PC-9 (cell line): ENCODE measurements around the gene UNC5C. TPM values are rescaled to one million over a fixed set of nuclear protein-coding genes. Genes with fewer than 3 reads are reported as not detected.

ENCODE experiments used
- BruUV-seq: library from RNA; stranded (reverse); fragments of 400-500 nt; replicated peaks from 2 replicates; lab custom pipeline; 2021; lab: Mats Ljungman, UMichigan
- CTCF ChIA-PET: fragments of 300-600 bp; sonication (Branson Sonifier 250); formaldehyde crosslinking; loops from one replicate; lab custom pipeline; 2022; ENCODE audit warnings: antibody characterized with exemption; lab: Charles Lee
- POLR2A ChIA-PET: fragments of 300-600 bp; sonication (Branson Sonifier 250); formaldehyde crosslinking; loops from one replicate; lab custom pipeline; 2022; ENCODE audit warnings: antibody characterized with exemption; ENCODE audit not compliant: unreplicated experiment; lab: Charles Lee
- DNase-seq, 2 experiments: peaks; one replicate each; pipeline versions ENCODE4 v3.0.0 to v3.0.0-alpha.2; 2015 to 2022; ENCODE audit warnings: mixed read lengths in 1 of 2
- H2AFZ ChIP-seq: fragments of 200-600 bp; sonication (generic); 2 replicates; pipeline ENCODE4 v1.8.1; 2017; ENCODE audit warnings: antibody characterized with exemption
- H3F3A ChIP-seq: fragments of 200-600 bp; sonication (generic); 2 replicates; pipeline ENCODE4 v1.8.1; 2017; ENCODE audit warnings: antibody characterized with exemption, mild to moderate bottlenecking, low read depth; ENCODE audit not compliant: insufficient read depth
- H3K27ac ChIP-seq: fragments of 200-600 bp; sonication (generic); 2 replicates; pipeline ENCODE4 v1.6.1; 2016; ENCODE audit warnings: mixed run types
- H3K27me3 ChIP-seq: fragments of 200-600 bp; sonication (generic); 2 replicates; pipeline ENCODE4 v1.6.1; 2016; ENCODE audit warnings: low read depth, mixed run types; ENCODE audit not compliant: insufficient read depth
- H3K36me3 ChIP-seq: fragments of 200-600 bp; sonication (generic); 2 replicates; pipeline ENCODE4 v1.6.1; 2016; ENCODE audit warnings: low read depth, mixed run types
- H3K4me1 ChIP-seq: fragments of 200-600 bp; sonication (generic); replicated peaks from 2 replicates; pipeline ENCODE4 v1.6.1; 2016; ENCODE audit warnings: mixed run types; ENCODE audit not compliant: insufficient read depth
- H3K4me2 ChIP-seq: fragments of 200-600 bp; sonication (generic); 2 replicates; pipeline ENCODE4 v1.6.1; 2017; ENCODE audit warnings: mixed run types
- H3K4me3 ChIP-seq: fragments of 200-600 bp; sonication (generic); 2 replicates; pipeline ENCODE4 v1.6.1; 2016; ENCODE audit warnings: mixed run types
- H3K79me2 ChIP-seq: fragments of 200-600 bp; sonication (generic); 2 replicates; pipeline ENCODE4 v1.6.1; 2017; ENCODE audit warnings: low read depth, mixed run types
- H3K9me2 ChIP-seq: fragments of 200-600 bp; sonication (generic); 2 replicates; pipeline ENCODE4 v1.8.1; 2017; ENCODE audit warnings: mild to moderate bottlenecking; ENCODE audit not compliant: insufficient read depth
- H3K9me3 ChIP-seq: fragments of 200-600 bp; sonication (generic); 2 replicates; pipeline ENCODE4 v1.8.1; 2016; ENCODE audit warnings: low read depth; ENCODE audit not compliant: insufficient read depth
- H4K20me1 ChIP-seq: fragments of 200-600 bp; sonication (generic); 2 replicates; pipeline ENCODE4 v1.8.1; 2017; ENCODE audit not compliant: insufficient read depth
- CTCF ChIP-seq: fragments of 200-600 bp; sonication (generic); conservative IDR thresholded peaks from 2 replicates; pipeline ENCODE4 v1.6.1; 2017; ENCODE audit warnings: mixed run types, antibody characterized with exemption, mild to moderate bottlenecking, moderate library complexity
- EZH2 ChIP-seq: fragments of 200-600 bp; sonication (generic); IDR thresholded peaks from 2 replicates; pipeline ENCODE4 v1.8.0; 2017; ENCODE audit warnings: antibody characterized with exemption, low read depth
- intact Hi-C: fragments of 100-400 bp; cut with micrococcal nuclease; formaldehyde crosslinking; loops from one replicate; pipeline ENCODE4 v1.10.0; 2022; ENCODE audit not compliant: unreplicated experiment
- total RNA-seq: library from RNA; stranded (reverse); gene quantifications from 2 replicates; pipeline ENCODE4 v1.2.3, GENCODE V29; 2021

The UNC5C gene
- total RNA-seq, 1 experiment from 2014 or later, result not detected

DNA sequence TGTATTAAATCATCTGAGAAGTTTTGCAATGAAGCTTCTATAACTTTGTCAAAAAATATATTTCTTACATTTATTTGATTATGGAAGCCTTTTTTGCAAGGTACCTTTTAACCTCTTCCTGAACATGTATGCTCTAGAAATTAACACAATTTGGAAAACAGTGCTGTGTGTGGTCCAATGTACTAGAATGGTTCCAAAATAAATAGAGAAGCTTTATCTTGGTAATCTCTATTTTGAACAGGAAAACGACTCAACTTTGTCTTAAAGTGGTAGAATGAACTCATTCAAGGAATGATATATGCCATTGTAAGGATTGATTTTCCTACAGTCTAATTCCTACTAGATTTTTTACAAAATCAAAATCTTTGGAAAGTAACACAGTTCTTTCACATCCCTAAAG lies 248.5 kb downstream of the UNC5C start:
- Histone ChIP-seq H2AFZ (no peak overlapping the region), H3K4me3 (no peak overlapping the region), H3K27me3 (no peaks in the 10 kb centered on the region), H3K4me1 (peaks cover 7% of the 10 kb centered on the region; the same call in 1 of the 2 replicates), H3K36me3 (no peaks in the 10 kb centered on the region), H3K4me2 (no peak overlapping the region), H3K79me2 (no peaks in the 10 kb centered on the region), H3K9me2 (no peaks in the 10 kb centered on the region), H3F3A (0 out of 2 replicates have a peak, but pooled peaks cover 7% of the 10 kb centered on the region), H4K20me1 (no peaks in the 10 kb centered on the region), H3K27ac (no peak overlapping the region), H3K9me3 (no peaks in the 10 kb centered on the region)
- intact Hi-C loops, result loop anchor here (10.0 kb wide), 1 partner anchor 136 kb away; no protein-coding TSS in a partner anchor
- no TSS peak for BruUV-seq
- DNase-seq, result no peak
- no peak for TF ChIP-seq CTCF
- TF ChIP-seq EZH2, result no peak
- ChIA-PET CTCF (no interaction called here), POLR2A (no interaction called here)

DNA sequence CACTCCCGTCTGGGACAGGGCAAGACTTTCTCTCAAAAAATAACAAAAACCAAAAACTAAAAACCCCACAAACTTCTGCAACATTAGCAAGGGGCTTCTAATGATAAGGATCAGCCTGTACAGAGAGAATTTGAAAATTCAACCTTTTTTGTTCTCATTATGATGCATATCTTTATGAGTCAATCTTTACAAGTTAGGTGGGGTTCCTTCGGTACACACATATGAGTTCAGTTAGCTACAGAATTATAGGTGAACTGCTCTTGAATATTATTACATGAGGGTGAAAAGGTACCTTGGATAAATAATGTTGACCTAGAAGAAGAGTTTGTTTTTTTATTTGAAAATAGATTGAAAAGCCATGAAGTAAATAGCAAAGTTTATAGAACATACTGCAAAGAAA lies 252.7 kb downstream of the UNC5C start:
- Histone ChIP-seq H3K36me3 (no peaks in the 10 kb centered on the region), H4K20me1 (no peaks in the 10 kb centered on the region), H3K27me3 (no peaks in the 10 kb centered on the region), H3K4me1 (no peaks in the 10 kb centered on the region), H3K27ac (no peak overlapping the region), H3K79me2 (no peaks in the 10 kb centered on the region), H3F3A (no peaks in the 10 kb centered on the region), H3K4me2 (no peak overlapping the region), H3K9me3 (no peaks in the 10 kb centered on the region), H3K4me3 (no peak overlapping the region), H3K9me2 (no peaks in the 10 kb centered on the region), H2AFZ (no peak overlapping the region)
- TF ChIP-seq CTCF (no peak), EZH2 (no peak)
- no peak for DNase-seq
- no TSS peak for BruUV-seq
- POLR2A ChIA-PET, result no interaction called here
- CTCF ChIA-PET, result no interaction called here
- intact Hi-C loops, result no loop called here

DNA sequence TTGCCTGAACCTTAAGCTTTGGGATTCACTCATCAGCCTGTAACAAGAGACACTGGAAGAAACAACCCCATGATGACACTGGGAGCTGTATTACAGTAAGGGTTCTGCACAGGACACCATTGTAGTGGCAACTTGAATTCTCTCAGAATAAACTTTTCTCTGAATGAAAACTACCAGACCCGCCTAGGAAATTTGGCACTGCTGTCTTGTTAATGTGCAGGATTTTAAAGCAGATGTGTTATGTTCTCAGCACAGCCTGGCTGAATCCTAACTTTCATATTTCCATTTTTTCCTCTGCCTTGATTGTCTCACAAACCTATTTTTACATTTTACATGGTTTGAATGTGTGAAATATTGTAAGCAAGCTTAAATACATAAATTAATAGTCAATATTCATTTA lies 253.6 kb downstream of the UNC5C start:
- no peak for DNase-seq
- H3K36me3 ChIP-seq, result no peaks in the 10 kb centered on the region
- no peaks in the 10 kb centered on the region for H3K9me2 ChIP-seq
- no peak overlapping the region for H3K27ac ChIP-seq
- TF ChIP-seq CTCF (no peak), EZH2 (no peak)
- POLR2A ChIA-PET, result no interaction called here
- H3F3A ChIP-seq, result no peaks in the 10 kb centered on the region
- no peak overlapping the region for H2AFZ ChIP-seq
- peaks cover 3% of the 10 kb centered on the region; the same call in 1 of the 2 replicates for H3K4me1 ChIP-seq
- no peak overlapping the region for H3K4me2 ChIP-seq
- no peaks in the 10 kb centered on the region for H4K20me1 ChIP-seq
- no peaks in the 10 kb centered on the region for H3K9me3 ChIP-seq
- no peaks in the 10 kb centered on the region for H3K27me3 ChIP-seq
- intact Hi-C loops, result no loop called here
- CTCF ChIA-PET, result no interaction called here
- H3K4me3 ChIP-seq, result no peak overlapping the region
- no TSS peak for BruUV-seq
- H3K79me2 ChIP-seq, result no peaks in the 10 kb centered on the region
